SW 1271 (cell line): ENCODE results near the gene PABPN1L.

Experiments used
- DNase-seq, 2 experiments: peaks; one replicate each; lab custom pipeline; 2025; lab: John Stamatoyannopoulos, UW

Gene PABPN1L

GRCh38 chr16:88883117-88883895 is 16.8 kb upstream of the PABPN1L start:
- DNase-seq, result no peak

DNA sequence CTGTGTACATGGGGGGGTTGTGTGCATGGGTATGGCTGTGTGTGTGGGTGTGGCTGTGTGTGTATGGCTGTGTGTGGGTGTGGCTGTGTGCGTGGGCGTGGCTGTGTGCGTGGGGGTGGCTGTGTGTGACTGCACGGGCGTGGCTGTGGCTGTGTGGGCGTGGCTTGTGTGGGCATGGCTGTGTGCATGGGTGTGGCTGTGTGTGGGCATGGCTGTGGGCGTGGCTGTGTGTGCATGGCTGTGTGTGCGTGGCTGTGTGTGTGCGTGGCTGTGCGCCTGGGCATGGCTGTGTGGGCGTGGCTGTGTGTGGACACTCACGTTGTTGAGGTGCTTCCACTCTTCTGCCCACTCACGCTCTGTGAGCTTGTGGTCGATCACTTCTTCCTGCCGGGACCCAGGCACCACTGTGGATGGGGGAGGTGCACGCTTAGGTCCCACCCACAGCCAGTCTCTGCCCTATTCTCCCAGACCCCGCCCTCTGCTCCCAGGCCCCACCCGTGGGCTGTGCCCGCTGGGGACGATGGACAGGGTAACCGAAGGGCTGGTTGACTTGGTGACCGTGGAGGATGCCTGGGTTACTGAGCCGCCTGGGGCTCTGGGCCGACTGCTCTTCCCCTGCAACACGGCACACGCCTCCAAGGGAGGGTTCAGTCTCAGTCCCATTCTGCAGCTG is 16.0 kb upstream of the PABPN1L start:
- no peak for DNase-seq

DNA sequence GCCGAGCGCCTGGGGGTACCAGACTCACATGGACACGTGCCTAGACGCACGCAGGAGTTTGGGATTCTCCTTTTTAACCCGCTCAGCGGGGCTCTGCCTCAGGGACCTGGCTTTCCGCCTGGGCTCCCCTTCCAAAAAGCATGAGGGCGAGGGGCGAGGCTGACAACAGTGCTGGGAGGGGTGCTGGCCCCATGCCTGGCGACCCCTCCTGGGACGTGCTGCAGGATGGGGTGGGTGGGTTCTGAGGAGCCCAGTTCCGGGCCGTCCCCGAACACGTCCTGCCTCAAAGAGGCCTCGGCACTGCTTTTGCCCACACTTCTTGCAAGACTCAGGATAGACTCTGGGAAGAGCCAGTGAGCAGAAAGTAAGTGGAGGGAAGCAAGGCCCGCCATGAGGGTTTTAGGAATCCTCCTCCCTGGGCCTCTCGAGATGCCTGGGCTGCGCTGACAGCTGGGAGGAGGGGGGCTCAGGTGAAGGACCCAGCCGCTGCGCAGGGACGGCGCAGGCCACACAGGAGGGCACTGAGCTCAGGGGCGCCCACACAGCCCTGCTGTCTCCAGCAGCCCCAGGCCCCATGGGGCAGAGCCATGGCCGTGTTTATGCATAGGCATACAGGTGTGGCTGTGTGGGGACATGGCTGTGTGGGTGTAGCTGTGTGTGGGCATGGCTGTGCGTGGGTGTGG is 15.4 kb upstream of the PABPN1L start:
- no peak for DNase-seq

DNA sequence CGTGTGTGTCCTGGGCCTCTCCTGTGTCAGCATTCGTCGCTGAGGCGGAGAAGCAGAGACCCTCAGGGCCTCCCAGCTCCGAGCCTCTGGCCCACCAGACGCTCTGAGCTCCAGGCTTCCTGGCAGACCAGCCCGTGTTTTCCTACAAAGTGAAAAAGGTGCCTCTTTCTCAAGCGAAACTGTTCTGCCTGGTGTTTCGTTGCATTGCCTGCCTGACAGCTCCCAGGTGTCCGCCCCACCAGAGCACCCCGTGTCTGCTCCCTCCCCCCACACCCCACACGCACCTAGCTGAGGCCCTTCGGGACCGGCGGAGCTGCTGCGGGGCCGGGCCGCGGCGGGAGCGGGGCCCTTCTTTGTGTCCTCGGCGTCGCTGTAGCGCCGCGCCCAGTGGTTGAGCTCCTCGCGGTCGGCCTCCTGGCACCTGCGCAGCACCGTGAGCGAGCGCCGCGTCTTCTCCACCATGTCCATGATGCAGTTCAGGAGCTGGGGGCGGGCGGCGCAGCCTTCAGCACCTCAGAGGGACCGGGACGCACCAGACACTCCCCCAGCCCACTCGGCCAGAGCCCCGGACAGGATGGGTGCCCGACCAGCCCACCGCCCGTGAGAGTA is 14.7 kb upstream of the PABPN1L start:
- DNase-seq, result no peak

DNA sequence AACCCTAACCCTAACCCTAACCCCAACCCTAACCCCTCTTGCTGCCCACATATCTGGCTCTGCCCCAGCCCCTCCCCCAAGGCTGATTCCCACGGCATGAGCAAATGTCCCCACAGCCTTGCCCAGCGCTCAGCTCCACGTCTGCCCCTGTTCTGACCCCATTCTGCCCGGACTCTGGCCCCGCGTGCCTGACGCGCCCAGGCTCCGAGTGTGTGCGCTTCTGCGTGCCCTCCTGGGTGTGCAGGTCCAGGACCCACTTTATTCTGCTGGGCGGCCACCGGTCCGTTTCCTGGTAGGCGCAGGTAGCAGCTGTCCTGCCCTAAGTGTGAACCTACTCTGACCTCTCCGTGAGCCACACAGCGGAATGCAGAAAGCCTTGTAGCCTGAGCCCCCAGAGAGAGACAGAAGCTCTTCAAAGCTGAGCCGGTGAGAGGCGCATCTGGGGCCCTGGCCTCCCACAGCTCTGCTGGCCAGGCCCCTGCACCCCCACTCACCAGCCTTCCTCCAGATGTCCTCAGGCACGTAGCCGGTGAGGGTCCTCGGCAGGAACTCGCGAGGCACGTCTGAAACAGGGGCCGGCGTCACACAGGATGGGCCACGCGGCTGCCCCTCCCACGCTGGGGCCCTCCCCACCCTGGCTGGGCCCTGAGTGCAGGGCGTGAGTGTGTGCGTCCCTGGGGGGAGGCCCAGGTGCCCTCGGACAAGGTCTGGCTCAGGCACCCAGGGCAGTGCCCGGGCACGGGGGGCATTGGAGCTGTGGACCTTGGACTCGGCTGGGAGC is 14.0 kb upstream of the PABPN1L start:
- no peak for DNase-seq

DNA sequence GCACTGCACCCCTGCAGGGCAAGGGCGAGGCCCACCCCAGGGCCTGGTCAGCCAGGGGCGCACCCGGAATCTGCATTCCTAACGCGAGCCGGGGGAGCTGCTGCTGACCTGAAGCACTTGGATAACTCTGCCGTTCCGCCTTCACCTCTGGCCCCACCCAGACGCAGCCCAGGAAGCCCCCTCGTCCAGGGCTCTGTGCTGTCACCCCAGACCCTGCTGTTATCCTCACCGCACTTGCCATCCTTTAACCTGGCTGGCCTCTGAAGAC is 13.3 kb upstream of the PABPN1L start:
- DNase-seq, result no peak

- DNase-seq, result no peak
Observed at GRCh38 chr16:88878967-88879787, 12.7 kb upstream of the PABPN1L start.

GRCh38 chr16:88878356-88878755 is 11.9 kb upstream of the PABPN1L start:
- no peak for DNase-seq

DNA sequence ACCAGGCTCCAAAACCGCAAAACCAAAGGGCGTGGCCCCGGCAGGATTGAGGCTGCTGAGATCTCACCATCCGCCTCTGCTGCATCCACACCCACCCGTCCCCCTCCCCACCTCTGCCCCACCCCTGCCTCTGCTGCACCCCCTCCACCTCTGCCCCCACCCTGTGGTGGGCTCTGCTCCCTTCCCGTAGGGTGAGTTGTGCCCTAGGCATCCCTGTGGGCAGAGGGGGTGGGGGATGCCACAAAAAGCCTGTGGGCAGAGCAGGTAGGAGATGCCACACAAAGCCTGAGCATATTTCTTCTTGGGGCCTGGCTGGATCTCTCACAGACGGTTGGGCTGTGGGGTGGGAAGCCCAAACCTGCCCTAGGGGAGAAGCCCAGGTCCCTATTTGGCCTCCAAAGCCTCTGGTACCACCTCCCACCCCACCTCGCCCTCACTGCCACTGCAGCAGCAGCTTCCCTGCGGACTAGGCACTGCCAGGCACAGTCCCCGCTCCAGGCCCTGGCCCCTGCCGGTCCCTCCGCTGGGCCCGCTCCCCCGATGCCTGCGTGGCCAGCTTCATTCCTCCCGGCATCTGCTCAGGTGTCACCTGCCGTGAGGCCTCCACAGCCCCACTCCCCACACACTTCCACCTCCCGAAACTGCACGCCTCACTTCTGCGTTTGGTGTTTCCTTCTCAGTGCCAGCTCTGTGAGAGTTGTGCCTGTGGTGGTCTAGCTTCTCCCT is 11.3 kb upstream of the PABPN1L start:
- no peak for DNase-seq

- no peak for DNase-seq
Observed at GRCh38 chr16:88876942-88877526, 10.6 kb upstream of the PABPN1L start.

GRCh38 chr16:88875703-88876234 is 9.3 kb upstream of the PABPN1L start:
- no peak for DNase-seq

- DNase-seq, result no peak
Observed at GRCh38 chr16:88874938-88875599, 8.6 kb upstream of the PABPN1L start.

DNA sequence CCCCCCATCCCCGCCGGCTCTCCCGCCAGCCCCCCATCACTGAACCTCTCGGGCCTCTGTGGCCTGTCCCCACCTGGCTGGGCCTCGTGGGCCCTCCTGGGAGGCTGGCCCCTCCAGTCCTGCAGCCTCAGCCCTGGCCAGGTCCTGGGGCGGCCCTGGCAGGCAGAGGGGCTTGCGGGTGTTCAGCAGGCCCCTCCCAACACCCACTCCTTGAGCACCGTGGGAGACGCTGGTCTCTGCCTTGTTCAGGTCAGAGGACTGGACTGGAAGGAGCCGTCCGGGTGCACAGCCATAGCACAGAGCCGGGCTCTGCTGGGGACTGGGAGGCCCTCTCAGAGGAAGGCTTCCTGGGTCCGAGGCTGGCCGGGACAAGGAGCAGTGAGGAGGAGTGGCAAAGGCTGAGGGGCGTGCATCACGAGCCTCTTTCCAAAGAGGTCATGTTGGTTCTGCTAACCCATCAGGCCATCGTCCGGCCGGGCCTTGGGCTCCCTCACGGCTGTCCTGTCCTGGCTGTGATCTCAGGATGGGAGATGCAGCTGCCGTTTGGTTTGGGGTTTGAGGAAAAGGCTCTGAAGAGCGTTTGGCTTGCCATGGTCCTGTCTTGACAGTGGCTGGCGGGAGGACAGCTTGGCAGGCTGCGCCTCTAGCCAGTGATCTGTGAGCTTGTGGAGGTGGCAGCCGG is 6.3 kb upstream of the PABPN1L start:
- DNase-seq, result no peak

DNA sequence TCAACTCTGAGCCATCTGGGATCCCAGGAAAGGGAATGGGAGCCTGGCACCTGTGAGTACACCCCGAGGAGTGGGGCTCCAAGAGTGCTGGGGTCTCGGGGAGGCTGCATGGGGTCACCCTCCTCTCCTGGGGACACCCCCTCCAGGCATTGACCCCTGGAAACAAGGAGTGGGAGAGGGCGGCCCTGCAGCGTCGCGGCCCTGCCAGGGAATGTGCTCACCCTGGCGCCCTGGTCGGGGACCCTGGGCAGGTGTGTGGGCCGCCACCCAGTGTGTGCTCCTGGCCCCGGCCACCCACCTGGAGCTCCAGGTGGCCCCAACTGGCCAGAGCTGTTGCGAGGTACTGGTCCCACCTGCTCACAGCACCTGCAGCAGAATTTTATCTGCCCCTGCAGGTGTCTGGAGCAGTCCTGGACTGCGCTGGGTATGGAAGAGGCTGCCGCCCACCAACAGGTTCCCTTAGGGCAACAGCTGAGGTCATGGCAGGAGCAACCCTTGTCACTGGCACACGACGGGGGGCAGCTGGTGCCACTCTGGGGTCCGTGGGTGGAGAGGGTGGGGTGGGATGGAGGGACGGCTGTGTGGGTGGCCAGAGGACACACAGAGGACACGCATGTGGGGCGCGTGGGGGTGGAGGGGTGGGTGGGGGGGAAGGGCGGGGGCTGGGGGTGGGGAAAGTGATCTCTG is 5.4 kb upstream of the PABPN1L start:
- DNase-seq, result no peak

DNA sequence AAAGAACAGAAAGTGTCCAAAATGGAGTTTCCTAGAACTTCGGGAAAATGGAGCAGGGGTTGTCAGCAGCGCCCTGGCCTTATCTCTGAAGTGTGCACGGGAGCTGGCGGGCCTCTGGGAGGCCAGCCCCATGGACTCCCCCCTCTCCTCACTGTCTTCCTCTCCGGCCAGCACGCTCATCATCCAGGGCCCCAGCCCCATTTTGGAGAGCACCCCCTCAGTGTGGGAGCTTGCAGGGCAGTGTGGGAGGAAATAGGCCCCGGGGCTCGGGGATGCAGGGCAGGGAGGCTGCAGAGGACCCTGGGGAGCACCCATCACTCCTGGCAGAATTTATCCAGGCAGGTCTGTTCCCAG is 4.9 kb upstream of the PABPN1L start:
- no peak for DNase-seq

DNA sequence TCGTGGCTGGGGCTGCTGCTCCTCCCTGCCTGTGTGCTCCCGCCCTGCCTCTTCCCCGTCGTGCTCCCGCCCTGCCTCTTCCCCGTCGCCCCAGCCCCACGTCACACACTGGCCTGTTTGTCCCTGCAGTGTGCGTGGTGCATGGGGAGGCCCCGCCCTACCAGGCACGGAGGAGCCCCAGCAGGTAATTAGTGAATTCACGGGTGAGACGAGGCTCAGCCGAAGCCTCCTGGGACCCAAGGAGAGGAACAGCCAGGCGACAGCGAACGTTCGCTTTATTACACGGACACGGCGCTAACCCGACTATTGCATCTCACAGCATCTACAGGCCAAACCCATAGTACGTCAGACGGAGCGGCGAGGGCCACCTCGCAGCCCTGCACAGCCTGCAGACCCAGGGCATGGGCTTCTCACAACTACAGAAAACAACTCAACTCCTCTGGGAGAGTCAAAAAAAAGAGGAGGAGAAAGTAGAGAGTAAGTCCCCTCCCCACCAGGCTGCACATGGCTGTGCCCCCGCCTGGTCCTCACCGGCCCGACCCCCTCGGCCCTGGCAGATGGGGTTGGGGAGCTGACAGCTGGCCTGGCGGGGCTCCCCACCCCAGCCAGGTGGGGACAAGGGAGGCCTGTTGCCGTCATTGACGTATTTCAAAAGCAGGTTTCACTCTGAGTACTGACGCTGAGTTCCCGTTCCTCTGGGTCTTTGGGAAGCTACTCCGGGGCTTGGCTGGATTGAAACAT is 4.3 kb upstream of the PABPN1L start:
- DNase-seq, result no peak

- no peak for DNase-seq
Observed at GRCh38 chr16:88869673-88869980, 3.2 kb upstream of the PABPN1L start.
